Stimulated activated CD4-positive, alpha-beta T cell treated with anti-CD3 and anti-CD28 coated beads, Interleukin-2, amount 100 ng/mL, for 48 hours (primary cell): ENCODE data around the gene UBA3.

Experiments used
- DNase-seq, 2 donors: peaks; one replicate each; pipeline ENCODE4 v3.0.0-alpha.2; 2020

Gene UBA3

GRCh38 chr3:69065318-69065964, 14.7 kb downstream of the UBA3 start:
- no peak for DNase-seq

GRCh38 chr3:69063636-69064035, 16.5 kb downstream of the UBA3 start:
- DNase-seq = no peak

- DNase-seq = no peak
Observed at GRCh38 chr3:69059688-69060087, 20.5 kb downstream of the UBA3 start.

GRCh38 chr3:69058947-69059224, 21.3 kb downstream of the UBA3 start:
- no peak for DNase-seq

GRCh38 chr3:69058180-69058946, 21.8 kb downstream of the UBA3 start:
- DNase-seq = no peak

GRCh38 chr3:69052472-69052898, 27.7 kb downstream of the UBA3 start:
- no peak for DNase-seq

- peak; percentile 95 to 96 for DNase-seq
Observed at GRCh38 chr3:69051756-69052471, 28.3 kb downstream of the UBA3 start, which contains the start of gene TMF1. TSS of gene TMF1 (minus strand) at chr3:69052333. CDS start at chr3:69052086, 247 bp downstream.

GRCh38 chr3:69048990-69049389, 31.2 kb downstream of the UBA3 start:
- DNase-seq = no peak

- DNase-seq = no peak
Observed at GRCh38 chr3:69044608-69045007, 35.6 kb downstream of the UBA3 start.

- DNase-seq = no peak
Observed at GRCh38 chr3:69033470-69033869, 46.7 kb downstream of the UBA3 start.

- no peak for DNase-seq
Observed at GRCh38 chr3:69032737-69033136, 47.4 kb downstream of the UBA3 start.

- DNase-seq = no peak
Observed at GRCh38 chr3:69032142-69032541, 48.0 kb downstream of the UBA3 start.

GRCh38 chr3:69031635-69032034, 48.5 kb downstream of the UBA3 start:
- DNase-seq = no peak

GRCh38 chr3:69020857-69021256, 59.3 kb downstream of the UBA3 start:
- no peak for DNase-seq

- DNase-seq = no peak
Observed at GRCh38 chr3:69020424-69020823, 59.7 kb downstream of the UBA3 start.

- DNase-seq = no peak
Observed at GRCh38 chr3:69016901-69017300, 63.3 kb downstream of the UBA3 start.

- no peak for DNase-seq
Observed at GRCh38 chr3:69016102-69016501, 64.1 kb downstream of the UBA3 start.

GRCh38 chr3:69014022-69014580, 66.1 kb downstream of the UBA3 start:
- no peak for DNase-seq

GRCh38 chr3:69013253-69014021, 66.7 kb downstream of the UBA3 start, which contains the start of gene EOGT:
TSS of gene EOGT (minus strand) at chr3:69013684. CDS start at chr3:69009846, 3,838 bp downstream.
- peak; percentile 70 to 78 for DNase-seq

GRCh38 chr3:69012800-69013252, 67.3 kb downstream of the UBA3 start:
- DNase-seq = no peak

GRCh38 chr3:69012100-69012799, 67.9 kb downstream of the UBA3 start:
- DNase-seq = no peak
